Stimulated activated CD4-positive, alpha-beta T cell treated with anti-CD3 and anti-CD28 coated beads, Interleukin-2, amount 100 ng/mL, for 4 hours (primary cell): ENCODE data around the gene SIK2.
"Not testable (repeated sequence)": the region's sequence is repeated elsewhere in the genome, so short reads cannot be mapped to it uniquely, and the experiment has no call there.

Experiments
- DNase-seq: peaks from one replicate; pipeline ENCODE4 v3.0.0-alpha.2; 2020; ENCODE audit warnings: low read depth

Gene SIK2

DNA sequence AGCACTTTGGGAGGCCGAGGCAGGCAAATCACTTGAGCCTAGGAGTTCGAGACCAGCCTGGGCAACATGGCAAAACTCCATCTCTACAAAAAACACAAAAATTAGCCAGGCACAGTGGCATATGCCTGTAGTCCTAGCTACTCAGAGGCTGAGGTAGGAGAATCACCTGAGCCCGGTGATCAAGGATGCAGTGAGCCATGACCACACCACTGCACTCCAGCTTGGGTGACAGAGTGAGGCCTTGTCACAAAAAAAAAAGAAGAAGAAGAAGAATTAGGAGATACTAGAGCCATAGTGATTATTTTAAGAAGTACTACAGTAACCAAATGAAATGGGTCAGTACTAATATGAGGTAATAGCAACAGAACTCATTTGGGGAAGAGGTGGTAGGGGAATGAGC, 56.2 kb downstream of the SIK2 start:
- not testable (repeated sequence) for DNase-seq

DNA sequence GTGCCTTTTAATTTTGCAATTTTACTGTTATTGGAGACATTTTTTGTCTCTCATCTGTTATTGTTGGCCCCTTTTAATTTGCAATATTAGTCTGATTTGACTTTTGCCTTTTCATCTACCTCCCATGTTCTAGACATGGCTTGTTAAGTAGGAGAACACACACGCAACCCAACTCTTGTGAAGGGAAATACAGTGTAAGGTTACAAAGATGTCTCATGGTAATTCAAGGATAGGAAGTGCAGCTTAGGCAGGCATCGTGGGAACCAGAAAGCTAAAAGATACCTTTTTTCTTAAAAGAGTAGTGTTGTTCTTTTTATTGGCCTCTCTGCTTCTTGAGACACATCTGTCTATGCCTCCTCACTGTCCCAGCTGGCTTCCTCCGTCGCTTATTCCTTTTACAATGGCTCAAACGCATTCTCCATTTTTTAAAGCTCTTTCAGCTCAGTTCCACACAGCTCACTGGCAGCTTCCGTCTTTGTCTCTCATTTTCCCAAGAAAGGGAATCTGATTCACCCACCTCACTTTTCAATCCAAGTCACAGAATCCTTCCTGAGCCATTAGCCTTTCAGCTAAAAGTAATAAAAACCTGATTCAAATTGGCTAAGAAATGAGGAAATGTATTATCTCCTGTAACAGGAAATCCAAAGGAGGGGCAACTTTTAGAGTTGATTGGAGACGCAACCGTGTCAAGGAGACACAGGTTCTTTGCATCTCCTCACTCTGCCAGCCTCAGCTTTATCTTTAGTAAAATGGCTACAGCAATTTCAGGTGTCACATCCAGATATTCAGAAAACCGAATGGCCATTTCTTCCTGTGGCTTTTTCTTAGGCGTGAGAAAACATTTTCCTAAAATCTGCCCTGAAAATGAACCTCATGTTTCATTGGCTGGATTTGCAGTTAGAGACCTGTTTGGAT, 57.2 kb downstream of the SIK2 start:
- DNase-seq = no peak

DNA sequence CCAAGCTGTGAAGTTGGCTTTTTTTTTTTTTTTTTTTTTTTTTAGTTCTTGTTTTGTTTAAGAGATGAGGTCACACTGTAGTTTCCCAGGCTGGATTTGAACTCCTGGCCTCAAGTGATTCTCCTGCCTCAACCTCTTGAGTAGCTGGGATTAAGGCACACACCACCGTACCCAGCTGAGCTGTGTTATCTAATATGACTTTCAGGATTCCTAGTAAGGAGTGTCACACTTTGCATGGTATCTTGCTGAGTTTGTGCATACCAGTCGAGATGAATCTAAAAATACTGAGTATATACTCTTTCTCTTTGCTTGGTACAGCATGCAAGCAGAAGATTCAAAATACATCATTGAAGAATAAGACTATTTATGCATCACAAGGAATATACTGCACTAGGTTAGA, 58.6 kb downstream of the SIK2 start:
- DNase-seq = no peak

DNA sequence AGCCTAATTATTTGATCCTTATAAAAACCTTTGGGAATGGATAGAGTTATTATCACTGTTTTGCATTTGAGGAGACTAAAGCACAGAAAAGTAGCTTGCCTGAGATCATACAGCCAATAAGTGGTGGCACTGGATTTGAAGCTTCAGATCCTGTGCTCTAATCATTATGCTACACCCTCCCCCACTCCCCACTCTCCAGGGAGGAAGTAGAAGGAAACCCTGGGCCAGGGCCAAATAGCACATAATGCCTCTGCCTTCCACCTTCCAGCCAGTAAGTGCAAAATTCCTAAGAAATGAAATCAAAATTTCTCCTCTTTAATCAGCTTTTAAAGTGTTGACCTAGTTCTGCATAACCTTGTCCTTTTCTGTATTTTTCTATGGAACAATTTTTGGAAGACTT, 61.6 kb downstream of the SIK2 start:
- no peak for DNase-seq

DNA sequence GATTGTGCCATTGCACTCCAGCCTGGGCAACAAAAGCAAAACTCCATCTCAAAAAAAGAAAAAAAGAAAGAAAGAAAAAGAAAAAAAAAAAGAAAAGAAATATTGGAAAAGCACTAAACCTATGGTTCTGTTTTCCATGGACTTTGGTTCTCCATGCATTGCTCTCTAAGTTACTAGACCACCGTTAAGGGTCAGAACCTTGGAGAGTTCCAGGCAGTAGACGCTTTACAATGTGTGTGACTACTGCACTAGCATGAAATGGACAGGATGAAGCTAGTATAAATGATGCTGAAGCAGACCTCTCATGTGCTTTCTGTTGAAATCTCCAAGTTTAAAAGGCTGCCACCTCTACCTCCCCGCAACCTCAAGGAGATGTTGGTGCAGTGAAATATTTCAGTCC, 63.5 kb downstream of the SIK2 start:
- DNase-seq = no peak

DNA sequence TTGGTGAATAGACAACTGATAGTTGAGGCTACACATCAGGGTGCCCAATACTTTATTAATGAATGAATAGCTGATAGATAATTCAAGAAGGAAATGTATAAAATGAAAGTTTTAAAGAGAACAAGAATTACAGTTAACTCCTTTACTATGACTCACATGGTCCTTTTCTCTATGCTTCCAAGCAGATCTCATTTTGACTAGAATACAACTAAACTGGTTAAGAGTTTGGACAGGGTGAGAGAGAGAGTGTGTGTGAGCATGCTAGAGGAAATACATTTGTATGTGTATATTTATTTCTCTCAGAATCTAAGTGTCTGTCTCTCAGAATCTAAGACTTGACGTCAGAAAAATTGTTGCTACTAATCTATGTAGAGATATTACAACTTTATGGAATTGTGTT, 66.7 kb downstream of the SIK2 start:
- no peak for DNase-seq

DNA sequence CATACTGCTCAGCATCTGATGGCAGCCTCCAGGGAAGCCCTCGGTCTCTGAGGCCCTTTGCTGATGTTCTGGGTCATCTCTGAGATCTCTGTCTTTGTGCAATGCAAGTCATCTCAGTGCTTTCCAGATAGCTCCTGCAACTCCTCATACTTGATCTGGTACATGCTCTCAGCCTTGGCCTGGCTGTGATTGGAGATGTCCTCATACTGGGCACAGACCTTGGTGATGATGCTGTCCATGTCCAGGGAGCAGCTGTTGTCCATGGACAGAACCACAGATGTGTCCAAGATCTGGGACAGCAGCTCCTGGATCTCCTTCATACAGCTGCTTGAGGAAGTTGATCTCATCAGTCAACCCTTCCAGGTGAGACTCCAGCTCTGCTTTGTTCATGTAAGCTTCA, 69.1 kb downstream of the SIK2 start:
- no peak for DNase-seq

DNA sequence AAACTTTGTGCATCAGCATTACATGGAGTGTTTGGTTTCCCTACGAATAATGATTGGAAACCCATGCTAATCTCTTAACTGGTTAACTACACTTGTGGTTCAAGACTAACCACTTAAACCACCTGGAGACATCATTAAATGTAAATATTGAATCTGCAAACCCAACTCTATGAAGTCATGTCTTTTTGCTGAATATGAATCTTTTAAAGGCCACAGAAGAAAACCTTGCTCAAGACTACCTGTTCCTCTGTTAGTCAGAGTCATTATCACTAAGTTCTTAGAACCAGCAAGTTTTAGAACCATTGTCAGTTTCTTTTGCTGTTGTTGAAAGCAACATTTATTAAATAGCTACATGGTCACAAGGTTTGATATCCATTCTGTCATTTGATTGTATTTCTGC, 70.7 kb downstream of the SIK2 start:
- DNase-seq = no peak

DNA sequence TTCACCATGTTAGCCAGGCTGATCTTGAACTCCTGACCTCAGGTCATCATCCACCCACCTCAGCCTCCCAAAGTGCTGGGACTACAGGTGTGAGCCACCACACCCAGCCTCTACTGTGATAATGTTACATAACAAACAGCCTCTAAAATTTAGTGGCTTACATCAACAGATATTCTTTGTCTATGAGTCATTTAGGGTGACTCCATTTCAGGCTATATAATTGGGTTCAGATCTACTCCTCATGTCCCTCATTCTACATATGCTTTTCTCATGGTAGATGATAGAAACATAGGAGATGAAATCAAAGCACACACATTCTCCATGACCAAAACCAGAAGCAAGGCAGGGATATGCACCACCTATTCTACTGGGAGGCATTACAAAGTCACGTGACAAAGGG, 72.7 kb downstream of the SIK2 start:
- no peak for DNase-seq

DNA sequence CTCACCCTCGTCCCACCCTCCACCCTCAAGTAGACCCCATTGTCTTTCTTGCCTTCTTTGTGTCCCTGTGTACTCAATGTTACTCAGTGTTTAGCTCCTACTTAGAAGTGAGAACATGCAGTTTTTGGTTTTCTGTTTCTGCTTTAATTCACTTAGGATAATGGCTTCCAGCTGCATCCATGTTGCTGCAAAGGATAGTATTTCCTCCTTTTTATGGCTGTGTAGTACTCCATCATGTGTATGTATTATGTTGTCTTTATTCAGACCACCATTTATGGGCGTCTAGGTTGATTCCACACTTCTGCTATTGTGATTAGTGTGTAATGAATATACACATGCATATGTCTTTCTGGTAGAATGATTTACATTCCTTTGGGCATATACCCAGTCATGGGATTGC, 73.6 kb downstream of the SIK2 start:
- no peak for DNase-seq

DNA sequence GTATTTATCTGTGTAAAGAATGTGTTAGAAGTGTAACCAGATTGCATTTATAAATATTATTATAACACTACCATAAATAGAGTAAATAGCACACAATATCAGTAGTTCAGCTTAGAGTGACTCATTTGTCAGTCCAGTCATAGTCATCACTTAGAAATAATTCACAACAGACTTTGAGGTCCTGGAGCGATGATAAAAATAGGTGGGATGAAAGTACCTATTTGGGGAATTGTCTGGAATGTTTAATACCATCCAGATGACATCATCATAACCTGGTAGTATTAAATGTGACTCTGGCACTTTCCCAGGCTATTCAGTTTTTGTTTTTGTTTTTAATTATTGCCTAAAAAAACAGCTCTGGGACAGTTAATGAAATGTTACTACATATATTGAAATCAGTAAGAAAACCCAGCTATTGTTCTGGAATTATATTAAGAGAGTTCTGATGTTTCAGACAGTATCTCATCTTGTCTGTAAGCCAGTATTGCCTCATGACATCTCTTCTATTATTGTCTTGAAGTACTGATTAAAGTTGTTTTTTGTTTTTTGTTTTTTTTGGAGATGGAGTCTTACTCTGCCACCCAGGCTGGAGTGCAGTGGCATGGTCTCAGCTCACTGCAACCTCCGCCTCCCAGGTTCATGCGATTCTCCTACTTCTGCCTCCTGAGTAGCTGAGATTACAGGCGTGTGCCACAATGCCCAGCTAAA, 74.8 kb downstream of the SIK2 start:
- no peak for DNase-seq

DNA sequence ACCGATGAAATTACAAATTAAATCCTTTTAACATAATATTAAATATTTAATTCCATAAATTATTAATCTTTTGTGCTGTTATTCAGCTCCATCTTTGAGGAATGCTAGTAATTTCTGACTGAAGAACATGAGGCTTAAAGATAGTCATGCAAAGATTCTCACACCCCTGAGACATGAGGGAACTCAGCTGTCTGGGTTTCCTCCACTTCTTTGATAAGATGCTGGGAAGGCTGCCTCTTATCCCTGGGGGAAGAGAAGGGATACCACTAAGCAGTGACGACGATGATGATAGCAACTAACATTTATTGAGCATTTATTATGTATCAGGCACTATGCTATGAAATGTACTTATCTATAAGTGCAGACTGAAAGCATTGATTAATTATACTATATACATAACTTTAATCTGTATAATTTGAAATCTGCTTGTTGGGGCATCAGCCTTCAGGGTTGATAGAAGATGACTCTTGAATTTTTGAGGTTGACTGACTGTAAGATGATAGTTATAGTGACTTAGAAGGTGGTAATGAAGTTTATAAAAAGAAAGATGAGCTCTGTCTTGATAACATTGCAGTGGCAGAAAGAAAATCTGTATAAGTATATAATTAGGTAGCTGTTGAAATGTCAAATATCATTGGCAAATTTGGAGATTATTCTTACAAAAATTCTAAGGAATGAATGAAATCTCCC, 78.4 kb downstream of the SIK2 start:
- no peak for DNase-seq

DNA sequence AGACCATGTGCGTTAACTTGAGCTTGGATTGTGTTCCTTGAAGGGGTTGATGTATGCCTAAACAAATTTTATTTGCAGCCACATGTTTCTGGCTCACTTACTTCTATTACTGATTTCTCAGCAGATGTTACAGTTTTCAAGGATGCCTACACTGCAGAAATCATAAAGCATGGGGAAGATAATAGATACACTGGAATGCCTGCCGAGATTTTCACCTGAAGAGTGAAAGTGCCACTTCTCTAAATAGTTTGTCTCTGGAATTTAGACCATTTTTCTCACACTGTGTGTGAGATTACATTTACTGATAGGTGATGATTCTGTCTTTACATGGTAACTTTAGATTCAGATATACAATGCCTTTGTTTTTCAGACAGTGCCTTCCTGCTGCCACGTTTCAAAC, 81.6 kb downstream of the SIK2 start:
- DNase-seq = no peak

DNA sequence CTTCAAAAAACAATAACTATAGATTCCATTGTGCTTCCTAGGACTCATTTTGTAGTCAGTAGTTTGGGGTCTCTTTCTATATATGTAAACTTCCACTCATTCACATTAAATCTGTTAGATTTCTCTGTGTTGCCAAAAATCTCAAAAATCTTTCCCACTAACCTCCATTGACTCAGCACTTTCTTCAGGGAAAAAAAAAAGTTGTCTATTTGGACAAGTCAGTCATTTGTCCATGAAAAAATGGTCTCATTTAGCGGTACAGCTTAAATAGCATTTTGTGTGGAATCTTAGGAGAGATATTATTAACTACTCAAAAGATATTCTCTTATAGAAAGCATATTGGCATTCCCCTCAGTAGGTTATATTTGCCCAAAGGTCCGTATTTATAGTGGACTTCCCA, 82.0 kb downstream of the SIK2 start:
- DNase-seq = no peak

DNA sequence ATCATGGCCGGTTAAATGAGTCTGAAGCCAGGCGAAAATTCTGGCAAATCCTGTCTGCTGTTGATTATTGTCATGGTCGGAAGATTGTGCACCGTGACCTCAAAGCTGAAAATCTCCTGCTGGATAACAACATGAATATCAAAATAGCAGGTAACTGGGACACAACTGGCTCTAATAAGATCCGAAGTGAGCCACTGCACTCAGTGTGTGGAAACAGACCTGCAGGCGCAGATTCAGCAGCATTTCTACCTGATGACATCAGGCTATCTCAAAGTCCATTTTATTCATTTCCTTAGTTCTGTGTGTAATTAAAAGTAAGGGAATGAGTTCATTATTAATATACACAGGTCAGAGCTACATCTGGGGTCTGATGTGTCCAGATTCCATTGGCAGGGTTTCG, 85.8 kb downstream of the SIK2 start:
- DNase-seq = no peak

DNA sequence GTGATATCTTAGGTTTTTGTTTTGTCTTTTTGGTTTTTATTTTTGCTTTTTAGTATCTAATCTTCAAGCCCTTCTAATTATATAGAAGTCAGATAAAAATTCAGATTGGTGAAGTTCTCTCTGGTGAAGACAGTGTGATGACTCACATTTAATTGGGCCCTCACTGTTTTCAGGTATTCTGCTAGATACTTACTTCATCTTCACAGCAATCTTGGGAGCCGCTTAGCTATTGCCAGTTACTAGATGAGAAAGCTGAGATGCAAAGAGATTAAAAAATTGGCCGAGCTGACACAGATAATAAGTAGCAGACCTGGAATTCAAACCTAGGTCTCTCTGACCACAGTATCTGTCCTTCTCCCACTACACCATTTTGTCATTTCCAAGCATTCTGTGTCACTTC, 88.9 kb downstream of the SIK2 start:
- DNase-seq = no peak

DNA sequence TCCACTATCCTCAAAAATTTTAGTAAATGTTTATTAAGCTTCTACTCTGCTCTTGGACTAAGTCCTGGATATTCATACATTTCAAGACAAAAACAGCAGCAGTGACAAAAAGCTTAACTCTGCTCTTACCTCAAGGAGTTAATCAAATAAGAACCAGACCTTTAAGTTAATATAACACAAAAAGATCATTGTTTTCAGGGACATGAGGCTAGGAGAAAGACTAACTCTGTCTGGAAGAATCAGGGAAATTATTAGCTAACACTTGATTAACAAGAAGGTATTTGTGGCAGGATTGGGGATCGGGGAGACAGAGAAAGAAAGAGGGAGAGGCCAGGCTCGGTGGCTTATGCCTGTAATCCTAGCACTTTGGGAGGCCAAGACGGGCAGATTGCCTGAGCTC, 89.5 kb downstream of the SIK2 start:
- no peak for DNase-seq

DNA sequence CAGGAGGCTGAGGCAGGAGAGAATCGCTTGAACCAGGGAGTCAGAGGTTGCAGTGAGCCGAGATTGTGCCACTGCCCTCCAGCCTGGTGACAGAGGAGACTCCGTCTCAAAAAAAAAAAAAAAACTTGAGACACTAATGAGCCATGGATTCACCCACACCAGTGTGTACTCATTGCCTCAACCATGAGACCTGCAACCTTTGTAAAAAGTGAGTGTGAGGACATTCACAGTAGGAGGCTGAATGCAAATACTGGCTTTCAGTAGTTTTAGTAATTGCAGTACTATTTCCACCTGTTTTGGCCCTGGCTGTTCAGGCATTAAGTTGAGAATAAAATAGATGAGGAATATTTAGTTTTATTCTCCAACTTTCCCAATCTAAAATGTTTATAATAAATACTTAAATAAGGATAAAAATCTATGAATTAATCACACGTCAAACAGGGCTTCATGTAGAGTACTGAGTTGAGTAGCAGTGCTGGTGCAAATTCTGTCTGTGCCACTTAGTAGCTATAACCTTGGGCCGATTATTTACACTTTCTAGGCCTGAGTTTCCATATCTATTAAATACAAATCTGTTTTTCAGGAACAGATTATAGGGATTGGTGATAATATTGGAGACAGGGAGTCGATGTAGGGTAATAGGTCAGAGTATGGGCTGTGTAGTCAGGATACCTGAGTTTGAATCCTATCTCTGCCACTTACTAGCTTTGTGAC, 91.1 kb downstream of the SIK2 start:
- DNase-seq = no peak

DNA sequence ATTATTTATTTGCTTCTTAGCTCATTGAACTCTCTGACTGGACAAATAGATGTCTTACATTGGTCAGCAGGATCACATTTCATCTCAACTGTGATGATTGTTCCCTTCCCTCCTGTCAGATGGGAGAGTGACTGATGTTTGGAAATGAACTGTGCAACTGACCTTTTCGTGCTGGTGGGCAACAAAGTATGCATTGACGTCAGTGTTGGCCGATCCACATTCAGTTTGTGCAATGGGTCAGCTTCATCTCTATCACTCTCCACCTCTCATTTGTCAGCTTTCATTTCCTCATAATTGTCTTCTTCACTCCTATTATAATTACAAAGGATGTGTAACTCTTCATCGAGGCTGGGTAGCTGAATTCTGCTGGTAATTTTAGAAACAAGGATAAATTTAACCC, 92.6 kb downstream of the SIK2 start:
- no peak for DNase-seq

DNA sequence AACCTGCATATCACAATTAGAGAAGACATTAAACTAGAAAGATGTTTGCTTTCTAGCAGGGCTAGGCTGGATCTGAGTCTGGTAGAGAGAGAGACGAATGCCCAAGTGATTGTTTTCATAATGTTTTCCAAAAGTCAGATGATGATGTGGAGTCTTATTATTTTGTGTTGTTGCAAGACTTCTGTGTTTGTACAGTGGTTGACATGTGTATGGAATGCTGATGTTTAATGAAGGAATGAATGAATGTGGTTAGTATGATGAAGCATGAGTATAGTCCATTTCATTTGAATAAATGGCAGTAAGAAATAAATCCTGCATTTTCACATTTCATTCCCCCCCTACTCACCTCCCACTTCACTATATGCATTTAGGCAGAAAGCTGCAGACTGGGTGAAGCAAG, 94.3 kb downstream of the SIK2 start:
- DNase-seq = no peak

DNA sequence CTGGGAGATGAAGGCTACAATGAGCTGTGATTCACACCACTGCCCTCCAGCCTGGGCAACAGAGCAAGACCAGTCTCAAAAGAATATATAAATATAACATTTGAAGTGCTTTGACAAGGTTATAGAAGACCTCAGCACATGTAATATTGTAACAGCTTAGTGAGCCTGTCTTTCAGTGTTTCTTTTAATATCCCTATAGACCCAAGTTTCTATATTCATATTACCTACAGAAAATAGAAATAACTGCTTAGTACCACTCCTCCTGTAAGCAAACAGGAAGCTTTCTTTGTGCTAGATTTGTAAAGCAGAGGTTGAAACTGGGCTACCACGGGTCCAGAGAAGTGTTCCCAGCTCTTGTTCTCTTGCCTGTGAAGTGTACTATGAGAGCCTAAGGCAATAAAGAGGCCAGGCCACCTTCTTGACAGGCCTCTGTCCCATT, 95.7 kb downstream of the SIK2 start:
- no peak for DNase-seq

DNA sequence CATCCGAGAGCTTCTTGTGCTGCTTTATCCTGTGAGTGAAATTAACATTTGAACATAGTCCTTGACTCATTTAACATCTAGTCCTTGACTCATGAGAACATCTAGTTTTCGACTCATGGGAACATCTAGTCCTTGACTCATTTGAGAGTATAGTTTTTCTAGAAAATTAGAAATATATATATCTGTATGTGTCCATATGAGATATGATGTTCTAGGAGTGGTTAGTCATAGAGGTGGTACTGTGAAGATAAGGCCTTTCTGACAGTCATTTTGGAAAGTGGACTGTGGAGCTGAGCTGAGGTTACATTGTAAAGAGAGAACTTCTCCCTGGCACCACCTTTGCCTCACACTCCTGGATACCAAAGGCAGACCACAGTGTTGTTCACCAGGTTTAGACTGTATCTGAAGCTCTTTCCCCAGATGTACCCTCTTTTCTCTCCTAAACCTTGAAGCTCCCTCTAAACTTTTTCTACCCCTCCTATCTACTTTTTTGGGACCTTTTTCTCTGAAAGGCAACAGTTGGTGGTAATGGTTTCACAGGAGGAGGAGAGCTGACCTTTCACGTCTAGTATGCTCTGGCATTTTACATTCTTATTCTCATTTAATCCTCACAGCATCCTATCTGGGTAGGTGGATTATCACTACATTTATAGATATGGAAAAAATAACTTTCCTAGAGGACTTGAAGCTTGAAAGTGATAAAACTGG, 96.8 kb downstream of the SIK2 start:
- no peak for DNase-seq
